Upper lobe of left lung (tissue), 4 donors: ENCODE data around the gene TAP1.

Experiments
- POLR2AphosphoS5 ChIP-seq, 2 donors: sonication (generic); formaldehyde crosslinking; IDR thresholded peaks; one replicate each; pipeline ENCODE4 v1.5.1; 2017; ENCODE audit warnings: antibody characterized with exemption in 2 of 2
- TF ChIP-seq, protein P1 (sequence below), 6 experiments: fragments of 450-650 bp in 4 of 6; fragments of 200-600 bp in 2 of 6; sonication (generic) in 2 of 6; IDR thresholded peaks; one replicate each; pipeline ENCODE4 v1.5.1; 2016 to 2019; ENCODE audit warnings: antibody characterized with exemption in 6 of 6

DNA sequence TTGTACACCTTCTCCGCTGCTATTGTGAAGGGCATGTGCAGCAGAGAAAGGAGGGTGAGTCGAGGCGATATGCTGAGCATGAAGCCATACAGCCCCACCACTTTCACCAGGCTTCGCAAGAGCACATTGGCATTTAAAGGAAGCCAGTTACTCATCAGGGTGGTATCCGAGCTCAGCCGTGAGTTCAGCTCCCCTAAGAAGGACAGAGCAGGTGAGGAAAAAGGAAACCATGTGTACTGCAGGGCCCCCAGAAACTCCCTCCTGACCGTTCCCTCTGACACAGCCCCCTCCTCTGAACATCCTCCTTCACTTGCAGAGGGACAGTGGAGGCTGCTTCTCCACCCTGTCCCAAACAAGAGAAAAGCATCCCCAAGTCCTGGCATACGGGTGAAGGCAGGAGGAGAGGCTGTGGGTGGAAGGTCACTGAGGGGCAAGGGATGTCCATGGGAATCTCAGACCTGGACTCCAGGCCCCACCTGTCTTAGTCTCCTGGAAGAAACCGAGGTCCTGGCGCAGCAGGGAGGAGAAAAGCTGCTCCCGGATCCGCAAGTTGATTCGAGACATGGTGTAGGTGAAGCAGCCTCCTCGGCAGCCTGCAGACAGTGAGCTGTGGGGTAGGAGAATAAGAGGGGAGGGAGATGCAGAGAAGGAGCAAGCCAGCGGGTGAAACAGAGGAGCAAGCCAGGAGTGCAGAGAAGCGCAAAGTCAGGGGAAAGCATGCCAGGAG lies 18.2 kb downstream of the TAP1 start:
- TF ChIP-seq, protein P1, sequence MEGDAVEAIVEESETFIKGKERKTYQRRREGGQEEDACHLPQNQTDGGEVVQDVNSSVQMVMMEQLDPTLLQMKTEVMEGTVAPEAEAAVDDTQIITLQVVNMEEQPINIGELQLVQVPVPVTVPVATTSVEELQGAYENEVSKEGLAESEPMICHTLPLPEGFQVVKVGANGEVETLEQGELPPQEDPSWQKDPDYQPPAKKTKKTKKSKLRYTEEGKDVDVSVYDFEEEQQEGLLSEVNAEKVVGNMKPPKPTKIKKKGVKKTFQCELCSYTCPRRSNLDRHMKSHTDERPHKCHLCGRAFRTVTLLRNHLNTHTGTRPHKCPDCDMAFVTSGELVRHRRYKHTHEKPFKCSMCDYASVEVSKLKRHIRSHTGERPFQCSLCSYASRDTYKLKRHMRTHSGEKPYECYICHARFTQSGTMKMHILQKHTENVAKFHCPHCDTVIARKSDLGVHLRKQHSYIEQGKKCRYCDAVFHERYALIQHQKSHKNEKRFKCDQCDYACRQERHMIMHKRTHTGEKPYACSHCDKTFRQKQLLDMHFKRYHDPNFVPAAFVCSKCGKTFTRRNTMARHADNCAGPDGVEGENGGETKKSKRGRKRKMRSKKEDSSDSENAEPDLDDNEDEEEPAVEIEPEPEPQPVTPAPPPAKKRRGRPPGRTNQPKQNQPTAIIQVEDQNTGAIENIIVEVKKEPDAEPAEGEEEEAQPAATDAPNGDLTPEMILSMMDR (IDR thresholded peaks at IDR 0.05) = no peak
- TF ChIP-seq POLR2AphosphoS5 (IDR thresholded peaks at IDR 0.05) = no peak
